Endodermal cell (in vitro differentiated cells): ENCODE measurements around the gene CD36. TPM values are rescaled to one million over a fixed set of nuclear protein-coding genes. Genes with fewer than 3 reads are reported as not detected.

Source experiments
- DNase-seq: peaks from one replicate; pipeline ENCODE4 v3.0.0-alpha.2; 2017
- H3K27ac ChIP-seq: 2 replicates; pipeline ENCODE4 v1.5.1; 2013; ENCODE audit warnings: mild to moderate bottlenecking, low read depth, low read length, moderate library complexity
- H3K27me3 ChIP-seq: 2 replicates; pipeline ENCODE4 v1.6.1; 2013; ENCODE audit warnings: mild to moderate bottlenecking, low read length, moderate library complexity; ENCODE audit not compliant: insufficient read depth, control insufficient read depth, poor library complexity, severe bottlenecking
- H3K36me3 ChIP-seq: 2 replicates; pipeline ENCODE4 v1.7.0; 2013; ENCODE audit warnings: mild to moderate bottlenecking, low read length, moderate library complexity; ENCODE audit not compliant: control insufficient read depth, insufficient read depth
- H3K4me1 ChIP-seq: one replicate; pipeline ENCODE4 v1.7.0; 2013; ENCODE audit warnings: low read length; ENCODE audit not compliant: control insufficient read depth, insufficient read depth
- H3K4me3 ChIP-seq: 2 replicates; pipeline ENCODE4 v1.5.1; 2013; ENCODE audit warnings: mild to moderate bottlenecking, low read length, moderate library complexity
- H3K9ac ChIP-seq: 2 replicates; pipeline ENCODE4 v1.6.1; 2013; ENCODE audit warnings: mild to moderate bottlenecking, low read length, moderate library complexity; ENCODE audit not compliant: poor library complexity, severe bottlenecking; ENCODE audit errors: extremely low read depth
- H3K9me3 ChIP-seq: 2 replicates; pipeline ENCODE4 v1.6.1; 2013; ENCODE audit warnings: mild to moderate bottlenecking, low read length, moderate library complexity; ENCODE audit not compliant: control insufficient read depth
- H3K27ac Mint-ChIP-seq: 2 replicates; pipeline ENCODE4 v1.8.0; 2020; ENCODE audit warnings: mixed read lengths
- H3K27me3 Mint-ChIP-seq: 2 replicates; pipeline ENCODE4 v1.8.0; 2021; ENCODE audit warnings: mild to moderate bottlenecking, mixed read lengths; ENCODE audit not compliant: insufficient read depth
- H3K36me3 Mint-ChIP-seq: 2 replicates; pipeline ENCODE4 v1.8.0; 2020; ENCODE audit warnings: low read depth, mixed read lengths
- H3K4me1 Mint-ChIP-seq: 2 replicates; pipeline ENCODE4 v1.8.0; 2020; ENCODE audit warnings: mixed read lengths
- H3K4me3 Mint-ChIP-seq: 2 replicates; pipeline ENCODE4 v1.8.0; 2020; ENCODE audit warnings: mild to moderate bottlenecking, moderate library complexity, mixed read lengths
- H3K9me3 Mint-ChIP-seq: 2 replicates; pipeline ENCODE4 v1.8.0; 2020; ENCODE audit warnings: mild to moderate bottlenecking, mixed read lengths
- CTCF ChIP-seq: fragments of 200-600 bp; sonication (generic); conservative IDR thresholded peaks from 2 replicates; pipeline ENCODE4 v1.5.0; 2021; ENCODE audit warnings: antibody characterized with exemption, mild to moderate bottlenecking
- WGBS, 2 experiments: methylation state at CpG; one replicate each; pipeline versions ENCODE4 v1.1.5 to v1.1.7; 2013; ENCODE audit warnings: missing lambda C conversion rate in 2 of 2, mixed read lengths in 1 of 2; ENCODE audit not compliant: insufficient coverage in 1 of 2, insufficient read length in 1 of 2; 5-methylcytosine and 5-hydroxymethylcytosine counted together
- total RNA-seq, 2 donors: library from RNA; stranded (reverse); fragmentation: NEBNext Ultra II Directional in 1 of 2; extraction: Animal tissue kit (Norgen Biotek cat#: 25700) in 1 of 2; gene quantifications; 2 replicates in 1 of 2; 3 replicates in 1 of 2; pipeline ENCODE4 v1.2.1, GENCODE V29; 2021

CD36 gene
- total RNA-seq, 2 donors from 2014 or later = 0.18 to 0.29 TPM

- Histone ChIP-seq H3K27ac (no peak overlapping the region), H3K4me3 (no peak overlapping the region), H3K9ac (no peak overlapping the region), H3K36me3 (no peaks in the 10 kb centered on the region), H3K27me3 (no peaks in the 10 kb centered on the region), H3K9me3 (no peaks in the 10 kb centered on the region), H3K4me1 (no peaks in the 10 kb centered on the region)
- H3K4me1 Mint-ChIP-seq = no peaks in the 10 kb centered on the region
- no peaks in the 10 kb centered on the region for H3K27me3 Mint-ChIP-seq
- WGBS, 2 experiments = 95% methylated on average over 1 of the region's 1 CpG; no CpG with 5 or more reads in 1 of the 2 experiments
- H3K27ac Mint-ChIP-seq = no peak overlapping the region
- no peaks in the 10 kb centered on the region for H3K9me3 Mint-ChIP-seq
- DNase-seq = no peak
- no peak for TF ChIP-seq CTCF
- no peak overlapping the region for H3K4me3 Mint-ChIP-seq
- no peaks in the 10 kb centered on the region for H3K36me3 Mint-ChIP-seq
These were observed 4.4 kb downstream of the CD36 start for GRCh38 chr7:80642871-80643270.

GRCh38 chr7:80643336-80643915 is 5.0 kb downstream of the CD36 start:
- no peak for DNase-seq
- Mint-ChIP-seq H3K4me1 (no peaks in the 10 kb centered on the region), H3K36me3 (no peaks in the 10 kb centered on the region), H3K4me3 (no peak overlapping the region), H3K27me3 (no peaks in the 10 kb centered on the region), H3K27ac (no peak overlapping the region), H3K9me3 (no peaks in the 10 kb centered on the region)
- WGBS, 2 experiments = 89 to 100% methylated on average over 1 to 5 of the region's 5 CpGs
- no peaks in the 10 kb centered on the region for H3K4me1 ChIP-seq
- H3K9me3 ChIP-seq = no peaks in the 10 kb centered on the region
- no peak overlapping the region for H3K27ac ChIP-seq
- H3K9ac ChIP-seq = no peak overlapping the region
- H3K27me3 ChIP-seq = no peaks in the 10 kb centered on the region
- H3K4me3 ChIP-seq = no peak overlapping the region
- TF ChIP-seq CTCF = no peak
- no peaks in the 10 kb centered on the region for H3K36me3 ChIP-seq

GRCh38 chr7:80644054-80644453 is 5.6 kb downstream of the CD36 start:
- Mint-ChIP-seq H3K9me3 (no peaks in the 10 kb centered on the region), H3K36me3 (no peaks in the 10 kb centered on the region), H3K27me3 (no peaks in the 10 kb centered on the region), H3K27ac (no peak overlapping the region), H3K4me3 (no peak overlapping the region), H3K4me1 (no peaks in the 10 kb centered on the region)
- Histone ChIP-seq H3K27ac (no peak overlapping the region), H3K27me3 (no peaks in the 10 kb centered on the region), H3K4me1 (no peaks in the 10 kb centered on the region), H3K9ac (no peak overlapping the region), H3K9me3 (no peaks in the 10 kb centered on the region), H3K4me3 (no peak overlapping the region), H3K36me3 (no peaks in the 10 kb centered on the region)
- DNase-seq = no peak
- TF ChIP-seq CTCF = no peak
- WGBS, 2 experiments = 96% methylated on average over 1 of the region's 1 CpG; no CpG with 5 or more reads in 1 of the 2 experiments
